GM12874 (cell line): ENCODE data around the gene MTA1.

Experiments used
- CTCF ChIP-seq: IDR thresholded peaks from 2 replicates; pipeline ENCODE4 v1.5.1; 2011; ENCODE audit warnings: low read depth, mild to moderate bottlenecking, control low read depth, low read length, moderate library complexity; ENCODE audit not compliant: insufficient read depth

MTA1 gene

GRCh38 chr14:105384041-105384557 is 35.5 kb upstream of the MTA1 start:
- no peak for TF ChIP-seq CTCF

- no peak for TF ChIP-seq CTCF
These were observed 34.9 kb upstream of the MTA1 start for GRCh38 chr14:105384605-105385321.

GRCh38 chr14:105385322-105385637 is 34.3 kb upstream of the MTA1 start:
- TF ChIP-seq CTCF = no peak

GRCh38 chr14:105385698-105386365 is 33.8 kb upstream of the MTA1 start:
- TF ChIP-seq CTCF = no peak

GRCh38 chr14:105386581-105387529 is 32.8 kb upstream of the MTA1 start:
- TF ChIP-seq CTCF = no peak

GRCh38 chr14:105387530-105387922 is 32.1 kb upstream of the MTA1 start:
- TF ChIP-seq CTCF = no peak

- TF ChIP-seq CTCF = no peak
These were observed 31.3 kb upstream of the MTA1 start for GRCh38 chr14:105388110-105388951.
